HEK293 (cell line): Measurements from ENCODE around the gene PYY.

Experiments
- ZNF214 ChIP-seq: fragments of 450-650 bp; formaldehyde crosslinking; IDR thresholded peaks from 2 replicates; pipeline ENCODE4 v1.5.1; 2017; ENCODE audit warnings: missing biosample characterization, mild to moderate bottlenecking, missing genetic modification characterization, borderline replicate concordance
- ZNF274 ChIP-seq, 2 experiments: fragments of 200-500 bp in 1 of 2; fragments of 450-650 bp in 1 of 2; sonication (Bioruptor generic) in 1 of 2; formaldehyde crosslinking in 1 of 2; IDR thresholded peaks; 2 replicates each; pipeline versions ENCODE4 v1.5.1 to v1.6.1; 2014 to 2016; ENCODE audit warnings: borderline replicate concordance in 1 of 2, inconsistent platforms in 1 of 2, low read length in 1 of 2, missing biosample characterization in 1 of 2, missing genetic modification characterization in 1 of 2

GRCh38 chr17:43939886-43940285 is 13.9 kb downstream of the PYY start:
- TF ChIP-seq ZNF274 (IDR thresholded peaks at IDR 0.05; ENCODE audit: low read length) (no peak), ZNF274 (tag by site-specific recombination; IDR thresholded peaks at IDR 0.05; ENCODE audit: borderline replicate concordance) (no peak), ZNF214 (no peak)
